ENCODE results near the gene BCL2L13. TPM values are rescaled to one million over a fixed set of nuclear protein-coding genes. Genes with fewer than 3 reads are reported as not detected.

The BCL2L13 gene
- total RNA-seq, 1 experiment from 2014 or later: 38.1 TPM

DNA sequence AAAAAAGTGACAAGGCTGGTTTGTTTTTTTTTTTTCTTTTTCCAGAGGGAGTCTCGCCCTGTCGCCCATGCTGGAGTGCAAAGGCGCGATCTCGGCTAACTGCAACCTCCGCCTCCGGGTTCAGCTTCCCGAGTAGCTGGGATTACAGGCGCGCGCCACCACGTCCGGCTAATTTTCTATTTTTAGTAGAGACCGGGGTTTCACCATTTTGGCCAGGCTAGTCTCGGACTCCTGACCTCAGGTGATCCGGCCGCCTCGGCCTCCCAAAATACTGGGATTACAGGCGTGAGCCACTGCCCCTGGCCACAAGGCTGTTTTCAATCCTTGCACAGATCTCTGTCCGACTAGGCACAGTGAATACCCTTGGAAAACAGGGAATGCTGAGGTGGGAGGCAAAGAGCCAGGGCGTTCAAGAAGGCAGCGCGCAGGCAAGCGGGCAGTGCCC, 10.6 kb upstream of the BCL2L13 start (continued):
- TF ChIP-seq ZNF532 (CRISPR knock-in tag; IDR thresholded peaks at IDR 0.05; ENCODE audit: borderline replicate concordance): no peak
- TF ChIP-seq NR1H2 (CRISPR knock-in tag; IDR thresholded peaks at IDR 0.05): no peak

- TF ChIP-seq, protein P1, sequence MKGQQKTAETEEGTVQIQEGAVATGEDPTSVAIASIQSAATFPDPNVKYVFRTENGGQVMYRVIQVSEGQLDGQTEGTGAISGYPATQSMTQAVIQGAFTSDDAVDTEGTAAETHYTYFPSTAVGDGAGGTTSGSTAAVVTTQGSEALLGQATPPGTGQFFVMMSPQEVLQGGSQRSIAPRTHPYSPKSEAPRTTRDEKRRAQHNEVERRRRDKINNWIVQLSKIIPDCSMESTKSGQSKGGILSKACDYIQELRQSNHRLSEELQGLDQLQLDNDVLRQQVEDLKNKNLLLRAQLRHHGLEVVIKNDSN (CRISPR knock-in tag; IDR thresholded peaks at IDR 0.05): peak; percentile 96
- TF ChIP-seq, protein P2, sequence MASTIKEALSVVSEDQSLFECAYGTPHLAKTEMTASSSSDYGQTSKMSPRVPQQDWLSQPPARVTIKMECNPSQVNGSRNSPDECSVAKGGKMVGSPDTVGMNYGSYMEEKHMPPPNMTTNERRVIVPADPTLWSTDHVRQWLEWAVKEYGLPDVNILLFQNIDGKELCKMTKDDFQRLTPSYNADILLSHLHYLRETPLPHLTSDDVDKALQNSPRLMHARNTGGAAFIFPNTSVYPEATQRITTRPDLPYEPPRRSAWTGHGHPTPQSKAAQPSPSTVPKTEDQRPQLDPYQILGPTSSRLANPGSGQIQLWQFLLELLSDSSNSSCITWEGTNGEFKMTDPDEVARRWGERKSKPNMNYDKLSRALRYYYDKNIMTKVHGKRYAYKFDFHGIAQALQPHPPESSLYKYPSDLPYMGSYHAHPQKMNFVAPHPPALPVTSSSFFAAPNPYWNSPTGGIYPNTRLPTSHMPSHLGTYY (CRISPR knock-in tag; IDR thresholded peaks at IDR 0.05): 0 out of 2 replicates have a peak, but pooled peaks have one; percentile 28
- TF ChIP-seq, protein P3, sequence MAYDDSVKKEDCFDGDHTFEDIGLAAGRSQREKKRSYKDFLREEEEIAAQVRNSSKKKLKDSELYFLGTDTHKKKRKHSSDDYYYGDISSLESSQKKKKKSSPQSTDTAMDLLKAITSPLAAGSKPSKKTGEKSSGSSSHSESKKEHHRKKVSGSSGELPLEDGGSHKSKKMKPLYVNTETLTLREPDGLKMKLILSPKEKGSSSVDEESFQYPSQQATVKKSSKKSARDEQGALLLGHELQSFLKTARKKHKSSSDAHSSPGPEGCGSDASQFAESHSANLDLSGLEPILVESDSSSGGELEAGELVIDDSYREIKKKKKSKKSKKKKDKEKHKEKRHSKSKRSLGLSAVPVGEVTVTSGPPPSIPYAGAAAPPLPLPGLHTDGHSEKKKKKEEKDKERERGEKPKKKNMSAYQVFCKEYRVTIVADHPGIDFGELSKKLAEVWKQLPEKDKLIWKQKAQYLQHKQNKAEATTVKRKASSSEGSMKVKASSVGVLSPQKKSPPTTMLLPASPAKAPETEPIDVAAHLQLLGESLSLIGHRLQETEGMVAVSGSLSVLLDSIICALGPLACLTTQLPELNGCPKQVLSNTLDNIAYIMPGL (CRISPR knock-in tag; IDR thresholded peaks at IDR 0.05): no peak; the same call in 1 of the 2 replicates
- TF ChIP-seq NFYB (CRISPR knock-in tag; conservative IDR thresholded peaks at IDR 0.05; ENCODE audit: low read depth) (peak; percentile 78), CDX4 (CRISPR knock-in tag; IDR thresholded peaks at IDR 0.05; ENCODE audit: borderline replicate concordance) (no peak), FOXK1 (CRISPR knock-in tag; IDR thresholded peaks at IDR 0.05) (peak; percentile 71), MAX (CRISPR knock-in tag; IDR thresholded peaks at IDR 0.05) (0 out of 2 replicates have a peak, but pooled peaks have one; percentile 24), FOXP1 (CRISPR knock-in tag; IDR thresholded peaks at IDR 0.05; ENCODE audit: borderline replicate concordance) (peak; percentile 60; the same call in 1 of the 2 replicates), SP1 (CRISPR knock-in tag; conservative IDR thresholded peaks at IDR 0.05) (peak; percentile 45; the same call in 1 of the 2 replicates), GABPB1 (CRISPR knock-in tag; IDR thresholded peaks at IDR 0.05) (peak; percentile 59; the same call in 1 of the 2 replicates)
- TF ChIP-seq, protein P4, sequence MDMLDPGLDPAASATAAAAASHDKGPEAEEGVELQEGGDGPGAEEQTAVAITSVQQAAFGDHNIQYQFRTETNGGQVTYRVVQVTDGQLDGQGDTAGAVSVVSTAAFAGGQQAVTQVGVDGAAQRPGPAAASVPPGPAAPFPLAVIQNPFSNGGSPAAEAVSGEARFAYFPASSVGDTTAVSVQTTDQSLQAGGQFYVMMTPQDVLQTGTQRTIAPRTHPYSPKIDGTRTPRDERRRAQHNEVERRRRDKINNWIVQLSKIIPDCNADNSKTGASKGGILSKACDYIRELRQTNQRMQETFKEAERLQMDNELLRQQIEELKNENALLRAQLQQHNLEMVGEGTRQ (CRISPR knock-in tag; IDR thresholded peaks at IDR 0.05): peak; percentile 97
- Mint-ChIP-seq H3K36me3 (no peaks in the 10 kb centered on the region), H3K4me1 (no peaks in the 10 kb centered on the region), H3K9me3 (no peaks in the 10 kb centered on the region), H3K27me3 (ENCODE audit: low read depth) (no peaks in the 10 kb centered on the region), H3K4me3 (peak within 1 kb of the TSS; percentile 97), H3K27ac (peak within 1 kb of the TSS; percentile 100)
- ATAC-seq: peak; percentile 100
- ChIA-PET CTCF (interaction anchor here (0.6 kb wide), 1 partner anchor 98 kb away, joined by 3 read pairs; no protein-coding TSS in a partner anchor), POLR2A (no interaction called here)
- peak; percentile 96 for DNase-seq (ENCODE audit: low spot score)
Measured at GRCh38 chr22:17628406-17629172, 10.0 kb upstream of the BCL2L13 start, which contains the start of gene ATP6V1E1. Gene ATP6V1E1, minus strand, starts transcription at chr22:17628749. Its CDS starts 114 bp downstream, at chr22:17628635.
